Stomach (tissue), 9 donors: ENCODE data around the gene DUSP16. TPM values are rescaled to one million over a fixed set of nuclear protein-coding genes. Genes with fewer than 3 reads are reported as not detected.

Source experiments
- DNase-seq, 2 donors: peaks; one replicate each; pipeline versions ENCODE4 v3.0.0 to v3.0.0-alpha.2; 2013 to 2019
- H3K27ac ChIP-seq, 5 donors: fragments of 200-600 bp in 4 of 5; sonication (generic) in 4 of 5; one replicate each; pipeline ENCODE4 v1.5.1; 2013 to 2019; ENCODE audit warnings: mild to moderate bottlenecking in 1 of 5, moderate library complexity in 1 of 5
- H3K27me3 ChIP-seq, 3 donors: fragments of 200-600 bp; sonication (generic); one replicate each; pipeline ENCODE4 v1.5.1; 2017 to 2019; ENCODE audit warnings: mixed run types in 1 of 3
- H3K36me3 ChIP-seq, 4 donors: fragments of 200-600 bp; sonication (generic); 1 replicate in 3 of 4; 2 replicates in 1 of 4; pipeline ENCODE4 v1.5.1; 2016 to 2019
- H3K4me1 ChIP-seq, 4 donors: fragments of 200-600 bp; sonication (generic); one replicate each; pipeline ENCODE4 v1.5.1; 2016 to 2019
- H3K4me3 ChIP-seq, 4 donors: fragments of 200-600 bp; sonication (generic) in 3 of 4; one replicate each; pipeline ENCODE4 v1.5.1; 2016 to 2019; ENCODE audit warnings: mild to moderate bottlenecking in 1 of 4
- H3K9me3 ChIP-seq, 4 donors: fragments of 200-600 bp; sonication (generic); one replicate each; pipeline ENCODE4 v1.5.1; 2016 to 2019
- CTCF ChIP-seq, 7 experiments: fragments of 450-650 bp in 4 of 7; fragments of 200-600 bp in 3 of 7; sonication (generic) in 3 of 7; IDR thresholded peaks; one replicate each; pipeline ENCODE4 v1.5.1; 2016 to 2019; ENCODE audit warnings: antibody characterized with exemption in 7 of 7, control low read depth in 2 of 7, mild to moderate bottlenecking in 1 of 7
- EP300 ChIP-seq: sonication (generic); formaldehyde crosslinking; IDR thresholded peaks from one replicate; pipeline ENCODE4 v1.6.1; 2017; ENCODE audit warnings: antibody characterized with exemption
- POLR2A ChIP-seq, 4 donors: fragments of 450-650 bp; IDR thresholded peaks; one replicate each; pipeline ENCODE4 v1.6.1; 2016; ENCODE audit warnings: antibody characterized with exemption in 4 of 4, control low read depth in 2 of 4, mild to moderate bottlenecking in 1 of 4, moderate library complexity in 1 of 4
- POLR2AphosphoS5 ChIP-seq, 3 donors: sonication (generic); formaldehyde crosslinking; IDR thresholded peaks; one replicate each; pipeline ENCODE4 v1.6.1; 2016; ENCODE audit warnings: antibody characterized with exemption in 3 of 3
- WGBS, 5 donors: extraction: QIAGEN DNeasy Blood & Tissue Kit in 3 of 5; methylation state at CpG; one replicate each; pipeline versions ENCODE4 v1.1.5 to v1.1.7; 2013 to 2018; 5-methylcytosine and 5-hydroxymethylcytosine counted together
- intact Hi-C: fragments of 100-400 bp; cut with DNase I; formaldehyde crosslinking; loops from one replicate; pipeline ENCODE4 v1.15.1; 2023; ENCODE audit warnings: low total_unique reads
- polyA plus RNA-seq, 3 donors: library from polyadenylated mRNA; stranded (reverse); fragments of 200-250 nt; gene quantifications; one replicate each; pipeline ENCODE4 v1.2.3, GENCODE V29; 2013
- total RNA-seq, 5 donors: library from RNA; depleted of rRNA; stranded (reverse); fragments of >200 nt; gene quantifications; one replicate each; pipeline versions ENCODE4 v1.1.0 to v1.2.3, GENCODE V29; 2014 to 2016
- donor health status: healthy with polysubstance abuse.
- donor health status: Bipolar disorder and iron deficiency.
- donor health status: healthy.

The DUSP16 gene
- total and polyA plus RNA-seq, 8 donors = 4.9 to 34.8 (median 22.6) TPM

GRCh38 chr12:12510551-12510950 is 52.1 kb downstream of the DUSP16 start:
- DNase-seq = no peak

GRCh38 chr12:12510141-12510540 is 52.5 kb downstream of the DUSP16 start:
- Histone ChIP-seq H3K36me3 (peaks cover 0 to 17% (median 0%) of the 10 kb centered on the region in 4 donors), H3K4me3 (no peak overlapping the region), H3K4me1 (peaks cover 7 to 49% (median 28%) of the 10 kb centered on the region in 4 donors), H3K27ac (peak overlapping the region in 1 of 5 donors; percentile 40), H3K27me3 (no peaks in the 10 kb centered on the region), H3K9me3 (no peaks in the 10 kb centered on the region)
- 92 to 98% (median 94%) methylated on average over 2 of the region's 2 CpGs for WGBS, 5 donors
- intact Hi-C loops = no loop called here
- TF ChIP-seq POLR2A (IDR thresholded peaks at IDR 0.05) = no peak
- TF ChIP-seq POLR2AphosphoS5 (IDR thresholded peaks at IDR 0.05) = no peak
- TF ChIP-seq CTCF (IDR thresholded peaks at IDR 0.05) = no peak
- no peak for TF ChIP-seq EP300
- DNase-seq = no peak

More at GRCh38 chr12:12510551-12510950, 52.1 kb downstream of the DUSP16 start:
- Histone ChIP-seq H3K4me3 (no peak overlapping the region), H3K27me3 (no peaks in the 10 kb centered on the region), H3K36me3 (peaks cover 0 to 17% (median 2%) of the 10 kb centered on the region in 4 donors), H3K27ac (no peak overlapping the region), H3K9me3 (no peaks in the 10 kb centered on the region), H3K4me1 (peaks cover 5 to 45% (median 24%) of the 10 kb centered on the region in 4 donors)
- 93 to 100% (median 98%) methylated on average over 2 of the region's 2 CpGs for WGBS, 5 donors
- TF ChIP-seq POLR2A (IDR thresholded peaks at IDR 0.05) = no peak
- no peak for TF ChIP-seq CTCF (IDR thresholded peaks at IDR 0.05)
- TF ChIP-seq EP300 = no peak
- TF ChIP-seq POLR2AphosphoS5 (IDR thresholded peaks at IDR 0.05) = no peak
- intact Hi-C loops = no loop called here

- WGBS, 5 donors = 86 to 94% (median 91%) methylated on average over 2 of the region's 2 CpGs
- intact Hi-C loops = no loop called here
- Histone ChIP-seq H3K9me3 (no peaks in the 10 kb centered on the region), H3K27ac (no peak overlapping the region), H3K36me3 (peaks cover 0 to 11% (median 0%) of the 10 kb centered on the region in 4 donors), H3K4me1 (peaks cover 9 to 61% (median 33%) of the 10 kb centered on the region in 4 donors), H3K4me3 (no peak overlapping the region), H3K27me3 (no peaks in the 10 kb centered on the region)
- TF ChIP-seq CTCF (IDR thresholded peaks at IDR 0.05) (no peak), POLR2AphosphoS5 (IDR thresholded peaks at IDR 0.05) (no peak), EP300 (no peak), POLR2A (IDR thresholded peaks at IDR 0.05) (no peak)
- DNase-seq = no peak
Observed at GRCh38 chr12:12508612-12509011, 54.1 kb downstream of the DUSP16 start.

- Histone ChIP-seq H3K9me3 (no peaks in the 10 kb centered on the region), H3K4me1 (peaks cover 9 to 68% (median 34%) of the 10 kb centered on the region in 4 donors), H3K36me3 (no peaks in the 10 kb centered on the region), H3K27me3 (no peaks in the 10 kb centered on the region), H3K27ac (peak overlapping the region in 3 of 5 donors; percentile 71 to 75 (median 72)), H3K4me3 (no peak overlapping the region)
- intact Hi-C loops = no loop called here
- TF ChIP-seq POLR2A (IDR thresholded peaks at IDR 0.05) (no peak), EP300 (no peak), CTCF (IDR thresholded peaks at IDR 0.05) (no peak), POLR2AphosphoS5 (IDR thresholded peaks at IDR 0.05) (no peak)
- peak in 1 of 2 donors; percentile 24 for DNase-seq
- WGBS, 5 donors = 64 to 82% (median 75%) methylated on average over 1 of the region's 1 CpG
Observed at GRCh38 chr12:12507121-12507520, 55.5 kb downstream of the DUSP16 start.
